ENCODE measurements around the gene ZNHIT1. TPM values are rescaled to one million over a fixed set of nuclear protein-coding genes. Genes with fewer than 3 reads are reported as not detected.
A peak's percentile ranks its signal among the peaks of the same experiment; 100 is the strongest.
"Not testable (repeated sequence)": the region's sequence is repeated elsewhere in the genome, so short reads cannot be mapped to it uniquely, and the experiment has no call there.

Gene ZNHIT1
- polyA plus RNA-seq, 1 donor, result 55.8 TPM

DNA sequence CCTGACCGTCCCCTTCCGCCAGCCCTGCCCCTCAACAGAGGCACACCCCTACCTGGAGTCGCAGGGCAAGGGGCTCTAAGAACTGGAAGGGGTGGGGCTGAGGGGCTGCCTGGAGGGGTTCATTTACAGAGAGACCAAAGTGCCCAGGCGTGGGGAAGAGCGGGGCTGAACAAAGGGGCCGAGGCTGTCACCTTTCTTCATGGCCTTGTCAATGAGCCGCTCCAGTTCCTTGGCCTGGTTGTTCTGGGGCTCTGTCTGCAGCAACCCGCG lies 21.9 kb downstream of the ZNHIT1 start:
- DNase-seq, result no peak

DNA sequence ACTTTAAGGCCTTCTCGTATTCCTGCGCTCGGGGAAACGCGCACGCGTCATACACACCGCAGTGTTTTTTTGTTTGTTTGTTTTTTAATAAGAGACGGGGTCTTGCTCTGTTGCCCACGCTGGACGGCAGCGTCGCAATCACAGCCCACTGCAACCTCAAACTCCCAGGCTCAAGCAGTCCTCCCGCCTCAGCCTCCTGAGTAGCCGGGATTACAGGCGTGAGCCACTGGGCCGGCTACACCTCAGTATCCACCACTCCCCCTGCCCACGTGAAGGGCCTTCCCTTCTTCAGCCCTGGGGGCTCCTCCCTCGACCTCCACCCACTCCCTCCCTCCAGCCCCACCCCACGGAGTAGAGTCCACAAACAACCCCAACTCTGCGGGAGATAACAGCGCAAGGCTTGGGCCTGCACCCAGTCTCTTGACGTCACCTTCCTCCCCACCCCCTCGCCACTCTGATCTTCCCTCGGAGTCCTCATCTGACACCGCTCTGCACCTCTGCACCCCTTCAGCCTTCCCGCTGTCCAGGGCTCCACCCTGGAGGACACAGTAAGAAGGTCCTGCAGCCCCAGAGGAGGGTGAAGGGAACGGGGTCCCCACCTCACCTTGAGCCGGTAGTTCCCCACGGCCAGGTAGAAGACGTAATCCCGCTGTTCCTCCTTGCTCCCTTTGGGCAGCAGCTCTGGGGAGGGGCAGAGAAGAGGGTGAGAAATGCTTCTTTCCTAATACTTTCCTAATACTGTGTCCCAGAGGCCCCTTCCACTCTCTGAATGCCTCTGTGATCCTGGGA lies 22.5 kb downstream of the ZNHIT1 start:
- no peak for DNase-seq

DNA sequence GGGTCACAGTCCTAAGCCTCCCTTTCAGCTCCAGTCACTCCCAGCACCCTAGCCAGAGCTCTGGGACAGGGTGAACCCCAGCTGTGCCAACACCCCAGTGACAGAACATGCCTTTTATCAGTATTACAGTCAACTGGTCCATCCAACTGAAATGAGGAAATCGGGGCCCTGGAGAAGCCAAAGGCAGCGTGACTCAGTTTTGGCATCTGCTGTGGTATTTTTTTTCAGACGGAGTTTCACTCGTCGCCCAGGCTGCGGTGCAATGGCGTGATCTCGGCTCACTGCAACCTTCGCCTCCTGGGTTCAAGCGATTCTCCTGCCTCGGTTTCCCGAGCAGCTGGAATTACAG lies 23.0 kb downstream of the ZNHIT1 start:
- no peak for DNase-seq

DNA sequence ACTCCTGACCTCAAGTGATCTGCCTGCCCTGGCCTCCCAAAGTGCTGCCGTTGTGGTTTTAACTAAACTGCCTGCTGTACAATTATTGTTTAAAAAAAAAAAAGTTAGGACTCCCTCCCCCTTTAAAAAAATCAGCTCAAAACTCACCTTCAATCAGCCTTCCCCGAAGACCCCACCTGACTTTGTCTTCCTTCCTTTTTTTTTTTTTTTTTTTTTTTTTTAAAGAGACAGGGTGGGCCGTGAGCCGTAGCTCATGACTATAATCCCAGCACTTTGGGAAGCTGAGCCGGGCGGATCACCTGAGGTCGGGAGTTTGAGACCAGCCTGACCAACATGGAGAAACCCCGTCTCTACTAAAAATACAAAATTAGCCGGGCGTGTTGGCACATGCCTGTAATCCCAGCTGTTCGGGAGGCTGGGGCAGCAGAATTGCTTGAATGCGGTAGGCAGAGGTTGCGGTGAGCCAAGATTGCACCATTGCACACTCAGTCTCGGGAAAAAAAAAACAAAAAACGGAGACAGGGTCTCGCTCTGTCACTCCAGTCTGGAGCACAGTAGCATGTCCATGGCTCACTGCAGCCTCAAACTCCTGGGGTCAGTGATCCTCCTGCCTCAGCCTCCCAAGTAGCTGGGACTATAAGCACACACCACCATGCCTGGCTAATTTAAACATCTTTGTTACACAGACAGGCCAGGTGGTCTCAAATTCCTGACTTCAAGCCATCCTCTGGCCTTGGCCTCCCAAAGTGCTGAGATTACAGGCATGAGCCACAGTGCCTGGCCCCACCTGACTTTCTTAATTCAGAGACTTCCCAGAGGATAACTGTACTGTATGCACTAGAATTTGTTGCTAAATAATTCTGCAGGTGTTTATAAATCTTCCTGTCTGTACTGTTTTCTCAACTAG lies 23.7 kb downstream of the ZNHIT1 start:
- no peak for DNase-seq

DNA sequence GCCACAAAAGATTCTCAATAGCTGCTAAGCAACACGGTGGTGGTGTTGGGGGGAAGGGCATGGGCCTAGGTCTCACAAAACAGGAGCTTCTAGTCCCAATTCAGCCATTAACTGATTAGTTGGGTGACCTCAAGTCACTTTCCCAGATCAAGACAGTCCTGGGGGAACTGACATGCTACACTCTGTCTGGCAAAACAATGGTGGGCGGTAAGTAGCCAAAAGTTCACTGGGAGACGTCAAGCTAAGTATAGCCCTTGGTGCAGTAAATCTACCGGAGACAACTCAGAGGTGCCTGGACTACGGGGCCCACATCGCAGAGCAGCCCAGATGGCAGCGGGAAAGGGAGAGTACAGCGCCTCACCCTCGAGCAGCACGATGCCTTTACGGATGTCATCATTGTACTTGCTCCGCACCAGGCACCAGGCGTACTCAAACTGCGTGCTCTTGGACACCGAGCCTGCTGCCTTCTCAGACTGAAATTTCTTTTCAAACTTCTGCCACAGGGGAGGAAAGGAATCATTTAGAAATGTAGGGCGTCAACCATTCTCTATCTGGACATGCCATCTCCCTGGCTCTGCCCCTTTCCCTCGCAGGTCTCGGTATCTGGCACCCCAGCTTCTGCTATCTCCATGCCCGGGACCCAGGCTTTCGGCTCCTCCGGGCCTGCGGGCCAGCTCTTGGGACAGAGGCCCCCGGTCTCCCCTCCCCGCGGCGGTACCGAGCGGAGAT lies 25.8 kb downstream of the ZNHIT1 start:
- no peak for DNase-seq

DNA sequence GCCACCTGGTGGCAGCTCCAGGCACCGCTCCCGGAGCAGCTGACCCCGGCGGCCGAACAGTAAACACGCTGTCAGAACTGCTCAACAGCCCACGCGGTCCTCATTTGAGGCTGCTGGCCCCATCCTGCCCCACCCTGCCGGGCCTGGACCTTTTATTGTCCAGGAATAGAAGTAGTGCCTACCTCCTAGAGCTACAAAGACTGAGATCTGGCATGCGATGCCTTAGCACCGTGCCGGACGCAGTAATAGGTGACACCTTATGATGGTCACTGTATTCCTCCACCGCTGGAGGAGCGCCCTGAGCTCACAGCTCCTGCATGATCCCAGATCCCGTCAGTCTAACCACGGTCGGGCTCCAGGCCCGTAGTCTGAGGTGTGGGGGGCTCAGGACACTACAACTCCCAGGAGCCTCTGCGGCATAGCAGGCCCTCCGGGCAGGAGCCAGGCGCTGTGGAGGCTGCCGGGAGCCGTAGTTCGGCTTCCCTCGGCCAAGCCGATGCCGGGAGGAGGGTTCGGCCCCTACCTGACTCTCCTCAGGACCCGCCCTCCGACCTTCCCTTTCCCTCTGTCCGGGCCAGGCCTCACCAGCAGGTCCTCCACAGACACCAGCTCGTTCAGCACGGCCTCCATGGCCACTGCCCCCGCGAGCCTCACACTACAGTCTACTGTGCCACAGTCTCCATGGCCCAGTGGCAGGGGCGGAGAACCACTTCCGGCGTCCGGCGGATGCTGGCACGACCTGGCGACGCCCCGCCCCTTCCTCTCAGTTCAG lies 26.6 kb downstream of the ZNHIT1 start, which contains the start of gene FIS1:
Gene FIS1 (minus strand): TSS at position 707 of the 772 bp plus-strand sequence. CDS start 77 bp downstream, at position 630.
- peak; percentile 89 for DNase-seq

DNA sequence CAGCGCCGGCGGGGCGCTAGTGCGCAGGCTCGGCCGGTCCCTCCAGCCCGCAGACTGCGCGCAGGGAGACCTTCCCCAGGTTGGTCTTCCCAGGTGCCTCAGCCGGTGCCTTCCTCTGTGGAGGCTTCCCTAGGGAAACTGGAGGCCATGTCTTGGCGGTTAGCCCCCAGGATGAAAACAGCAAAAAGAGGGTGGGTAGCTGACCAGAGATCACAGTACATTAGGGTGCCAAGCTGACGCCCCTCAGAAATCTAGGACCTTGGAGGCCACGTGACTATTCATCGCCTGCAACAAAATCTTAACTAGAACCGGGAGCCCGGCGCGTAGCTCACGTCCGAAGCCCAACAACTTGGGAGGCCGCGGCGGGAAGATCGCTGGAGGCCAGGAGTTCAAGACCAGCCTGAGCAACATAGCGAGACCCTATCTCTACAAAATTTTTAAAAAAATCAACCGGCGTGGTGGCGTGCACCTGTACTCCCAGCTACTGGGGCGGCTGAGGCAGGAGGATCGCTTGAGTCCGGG lies 27.2 kb downstream of the ZNHIT1 start:
- no peak for DNase-seq

DNA sequence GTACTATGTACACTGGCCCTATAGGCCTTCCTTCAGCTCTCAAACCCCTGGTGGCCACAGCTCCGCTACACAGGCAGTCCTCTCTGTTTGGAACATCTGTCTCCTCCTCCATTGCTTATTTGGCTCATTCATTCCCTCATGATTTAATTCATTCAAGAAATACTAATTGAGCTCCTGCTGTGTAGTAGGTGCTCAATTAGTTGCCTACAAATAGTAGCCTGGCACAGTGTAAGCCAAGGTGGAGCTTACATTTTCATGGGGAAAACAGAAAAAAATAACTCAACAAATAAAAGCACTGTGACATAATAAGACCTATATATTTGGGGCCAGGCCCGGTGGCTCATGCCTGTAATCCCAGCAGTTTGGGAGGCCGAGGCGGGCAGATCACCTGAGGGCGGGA lies 30.3 kb downstream of the ZNHIT1 start:
- DNase-seq, result no peak

DNA sequence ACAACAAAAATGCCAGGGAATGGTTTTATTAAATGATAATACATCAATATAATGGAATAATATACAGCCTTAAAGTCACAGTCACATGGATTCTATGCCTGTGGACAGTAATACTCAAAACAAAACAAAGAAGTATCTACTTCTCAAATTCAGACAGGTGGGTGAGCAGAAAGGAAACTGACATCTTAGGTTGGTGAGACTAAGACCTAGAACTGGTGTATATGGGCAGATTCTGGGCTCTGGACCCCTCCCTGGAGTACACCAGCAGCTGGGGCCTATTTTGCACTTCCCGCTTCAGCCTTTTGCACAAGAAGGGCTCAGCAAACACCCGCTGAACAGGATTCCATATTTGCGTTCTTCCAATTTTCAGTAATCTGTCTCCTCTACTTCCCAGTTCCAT lies 32.4 kb downstream of the ZNHIT1 start:
- DNase-seq, result no peak

DNA sequence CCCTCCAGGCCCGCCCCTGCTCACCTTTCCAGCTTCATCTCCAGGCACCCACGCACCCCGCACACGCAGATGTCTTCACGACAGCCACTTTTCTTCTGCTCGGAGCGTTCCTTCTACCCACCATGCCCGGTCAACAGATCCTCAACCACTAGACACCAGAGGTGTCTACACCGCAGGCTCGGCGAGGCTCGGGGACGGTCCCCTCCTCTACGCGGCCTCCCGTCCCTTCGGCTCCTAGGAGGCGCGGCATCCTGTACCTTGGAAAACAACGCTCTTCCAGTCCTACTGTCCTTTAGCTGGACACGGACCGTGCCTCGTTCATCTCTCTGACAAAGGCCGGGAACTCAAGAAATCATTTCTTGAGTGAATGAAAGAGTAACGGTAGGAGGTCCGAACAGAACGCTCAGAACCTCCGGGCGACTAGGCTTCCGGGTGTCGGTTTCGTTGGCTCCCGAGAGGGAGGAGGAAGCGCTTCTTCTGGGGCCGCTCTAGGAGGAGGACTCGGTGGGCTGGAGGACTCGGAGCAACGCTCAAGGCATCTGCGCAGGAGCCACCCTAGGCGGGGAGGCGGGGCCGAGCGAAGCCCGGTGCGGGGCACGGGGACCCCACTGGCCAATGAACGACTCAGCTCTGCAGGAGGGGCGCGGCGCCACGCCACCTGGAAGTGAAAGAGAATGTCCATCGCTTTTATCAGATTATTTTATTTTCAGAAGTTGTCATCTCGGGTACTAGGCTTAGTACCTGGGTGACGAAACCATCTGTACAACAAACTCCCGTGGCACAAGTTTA lies 34.1 kb downstream of the ZNHIT1 start:
- DNase-seq, result peak; percentile 98

DNA sequence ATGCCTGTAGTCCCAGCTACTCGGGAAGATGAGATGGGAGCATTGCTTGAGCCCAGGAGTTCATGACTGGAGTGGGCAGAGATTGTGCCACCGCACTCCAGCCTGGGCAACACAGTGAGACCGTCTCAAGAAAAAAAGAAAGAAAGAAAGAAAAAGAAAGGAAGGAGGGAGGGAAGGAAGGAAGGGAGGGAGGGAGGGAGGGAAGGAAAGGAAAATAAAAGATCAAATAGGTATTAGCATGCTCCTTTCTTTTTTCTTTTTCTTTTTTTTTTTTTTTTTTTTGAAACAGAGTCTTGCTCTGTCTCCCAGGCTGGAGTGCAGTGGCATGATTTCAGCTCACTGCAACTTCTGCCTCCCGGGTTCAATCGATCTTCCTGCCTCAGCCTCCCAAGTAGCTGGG lies 35.2 kb downstream of the ZNHIT1 start:
- DNase-seq, result not testable (repeated sequence)

DNA sequence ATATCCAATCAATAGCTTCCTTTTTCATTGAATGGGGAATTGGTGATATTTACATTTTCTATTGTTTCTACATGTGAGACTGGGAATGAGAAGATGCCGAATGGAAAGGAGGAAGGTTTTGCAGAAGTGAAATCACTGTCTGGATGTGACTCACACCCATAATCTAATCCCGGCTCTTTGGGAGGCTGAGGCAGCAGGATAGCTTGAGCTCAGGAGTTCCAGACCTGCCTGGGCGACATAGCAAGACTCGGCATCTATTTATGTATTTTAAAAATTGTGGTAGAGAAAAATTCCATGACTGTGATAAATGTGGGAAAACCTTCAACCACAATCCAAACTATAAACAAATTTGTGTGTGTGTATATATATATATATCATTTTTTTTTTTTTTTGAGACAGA lies 37.8 kb downstream of the ZNHIT1 start:
- DNase-seq, result no peak

DNA sequence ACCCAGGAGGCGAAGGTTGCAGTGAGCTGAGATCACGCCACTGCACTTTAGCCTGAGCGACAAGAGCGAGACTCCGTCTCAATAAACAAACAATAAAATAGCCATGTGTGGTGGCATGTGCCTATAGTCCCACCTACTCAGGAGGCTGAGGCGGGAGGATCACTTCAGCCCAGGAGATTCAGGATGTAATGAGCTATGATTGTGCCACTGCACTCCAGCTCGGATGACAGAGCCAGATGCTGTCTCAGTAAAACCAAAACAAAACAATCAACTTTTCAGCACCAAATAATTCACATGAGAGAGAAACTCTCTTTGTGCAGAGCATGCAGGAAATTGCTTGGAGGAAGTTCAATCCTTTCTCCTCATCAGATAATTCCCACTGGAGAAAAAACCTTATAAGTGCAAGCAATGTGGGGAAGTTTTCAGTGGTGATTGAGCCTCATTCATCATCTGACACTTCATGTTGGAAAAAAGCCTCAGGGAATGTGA lies 40.3 kb downstream of the ZNHIT1 start:
- DNase-seq, result no peak

DNA sequence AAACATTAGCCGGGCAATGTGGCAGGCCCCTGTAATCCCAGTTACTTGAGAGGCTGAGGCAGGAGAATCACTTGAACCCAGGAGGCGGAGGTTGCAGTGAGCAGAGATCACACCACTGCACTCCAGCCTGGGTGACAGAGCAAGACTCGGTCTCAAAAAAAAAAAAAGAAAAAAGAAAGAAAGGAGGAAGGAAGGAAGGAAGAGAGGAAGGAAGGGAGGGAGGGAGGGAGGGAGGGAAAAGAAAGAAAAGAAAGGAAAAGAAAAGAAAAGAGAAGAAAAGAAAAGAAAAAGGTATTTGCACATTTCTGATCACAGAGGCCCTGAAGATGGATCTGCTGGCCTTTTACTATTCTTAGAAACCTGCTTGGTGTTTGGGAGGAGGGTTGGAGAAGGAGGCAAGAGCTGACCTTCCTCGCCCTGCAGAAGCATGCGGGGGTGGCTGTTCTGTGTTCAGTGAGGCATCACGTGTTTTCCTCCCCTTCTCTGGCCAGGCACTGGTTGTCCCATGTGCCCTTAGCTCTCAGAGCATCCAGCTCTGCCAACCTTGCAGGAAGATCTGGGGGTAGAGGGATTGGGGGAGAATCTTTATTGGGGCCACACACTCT lies 46.2 kb downstream of the ZNHIT1 start:
- DNase-seq, result peak; percentile 60

DNA sequence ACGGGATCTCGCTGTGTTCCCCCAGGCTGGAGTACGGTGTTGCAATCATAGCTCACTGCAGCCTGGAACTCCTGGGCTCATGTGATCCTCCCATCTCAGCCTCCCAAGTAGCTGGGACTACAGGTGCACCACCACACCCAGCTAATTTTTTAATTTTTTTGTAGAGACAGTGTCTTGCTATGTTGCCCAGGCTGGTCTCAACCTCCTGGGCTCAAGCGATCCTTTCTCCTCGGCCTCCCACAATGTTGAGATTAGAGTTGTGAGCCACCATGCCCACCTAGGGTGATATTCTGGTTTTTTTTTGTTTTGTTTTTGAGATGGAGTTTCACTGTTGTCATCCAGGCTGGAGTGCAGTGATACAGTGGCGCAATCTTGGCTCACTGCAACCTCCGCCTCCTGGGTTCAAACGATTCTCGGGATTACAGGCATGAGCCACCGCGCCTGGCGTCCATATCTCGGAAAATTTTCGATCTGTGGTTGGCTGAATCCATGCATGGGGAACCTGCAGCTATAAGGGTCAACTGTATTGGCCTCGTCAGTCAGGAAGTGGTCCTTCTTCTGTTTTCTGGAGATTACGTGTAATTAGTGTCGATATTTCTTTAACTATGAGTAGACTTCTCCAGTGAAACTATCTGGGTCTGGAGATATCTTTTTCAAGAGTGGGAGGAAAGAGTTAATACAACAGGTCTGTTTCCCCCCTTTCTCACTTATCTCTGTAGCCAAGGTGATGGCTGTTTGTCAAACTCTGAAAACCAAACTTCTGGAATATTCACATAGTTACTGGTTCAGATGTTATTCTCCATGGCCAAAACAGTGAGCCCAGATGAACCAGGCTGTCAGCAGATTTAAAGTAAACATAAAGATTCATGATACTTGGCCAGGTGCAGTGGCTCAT lies 47.9 kb downstream of the ZNHIT1 start:
- DNase-seq, result no peak

DNA sequence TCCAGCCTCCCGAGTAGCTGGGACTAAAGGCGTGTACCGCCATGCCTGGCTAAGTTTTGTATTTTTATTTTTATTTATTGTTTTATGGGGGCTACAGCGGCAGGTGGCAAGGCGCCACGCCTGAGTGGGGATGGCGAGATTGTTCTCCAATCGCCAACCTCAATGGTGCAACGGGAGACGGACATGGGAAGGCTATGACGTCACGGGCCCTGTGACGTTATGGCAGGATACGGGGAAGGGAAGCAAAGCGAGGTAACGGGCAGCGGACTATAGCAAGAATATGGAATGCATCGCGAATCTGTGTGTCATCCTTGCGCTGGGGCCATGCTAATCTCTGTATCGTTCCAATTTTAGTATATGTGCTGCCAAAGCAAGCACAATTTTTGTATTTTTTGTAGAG lies 51.7 kb downstream of the ZNHIT1 start:
- DNase-seq, result no peak

DNA sequence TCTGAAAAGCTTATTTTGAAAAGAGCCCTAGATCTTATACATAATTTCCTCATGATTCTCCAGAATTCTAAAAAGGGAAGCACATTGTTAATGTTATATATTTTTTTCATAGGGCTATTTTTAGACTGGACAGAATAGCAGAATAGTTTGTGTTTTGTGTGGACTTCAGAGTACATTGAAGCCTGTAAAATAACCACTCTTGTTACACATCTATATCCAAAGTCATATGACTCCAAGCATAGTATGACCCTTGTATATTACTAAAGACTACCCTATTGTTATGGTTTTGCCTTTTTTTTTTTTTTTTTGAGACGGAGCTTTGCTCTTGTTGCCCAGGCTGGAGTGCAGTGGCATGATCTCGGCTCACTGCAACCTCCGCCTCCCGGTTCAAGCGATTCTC lies 53.1 kb downstream of the ZNHIT1 start:
- DNase-seq, result no peak

DNA sequence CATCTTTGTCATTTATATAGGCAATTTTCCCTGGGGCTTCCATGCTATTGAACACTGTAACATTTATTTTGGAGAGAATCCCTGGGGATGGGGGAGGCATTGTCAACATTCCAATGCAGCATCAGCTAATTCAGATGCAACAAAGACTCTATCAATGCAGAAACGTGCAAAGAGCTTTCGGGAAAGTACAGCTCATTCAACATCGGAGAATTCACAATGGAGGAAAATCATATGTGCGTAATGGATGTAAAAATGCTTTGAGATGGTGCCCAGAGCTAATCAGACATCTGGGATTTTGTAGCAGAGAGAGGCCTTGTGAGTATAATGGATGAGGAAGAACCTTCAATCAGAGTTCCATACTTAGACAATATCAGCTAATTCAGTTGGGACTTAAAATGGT lies 55.2 kb downstream of the ZNHIT1 start:
- DNase-seq, result no peak

Measured in left kidney (tissue), 2 donors.